ENCODE data around the gene CENPU.

CENPU gene

DNA sequence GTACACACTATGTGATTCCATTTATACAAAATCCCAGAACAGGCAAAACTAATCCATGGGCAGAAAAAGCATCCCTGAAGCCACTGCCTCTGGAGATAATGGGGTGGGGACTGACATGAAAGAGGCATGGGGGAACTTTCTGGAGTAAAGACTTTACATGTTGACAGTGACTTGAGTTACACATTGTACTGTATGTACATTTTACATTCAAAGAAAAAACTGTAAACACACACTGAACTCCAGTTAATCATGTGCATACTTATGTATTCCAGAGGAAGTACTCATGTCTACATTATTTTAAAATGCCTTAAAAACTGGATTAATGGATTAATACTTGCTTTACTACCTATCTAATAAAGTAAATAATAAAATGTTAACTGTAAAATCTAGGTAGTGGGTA, 21.6 kb downstream of the CENPU start:
- DNase-seq (ENCODE audit: low spot score), result no peak

DNA sequence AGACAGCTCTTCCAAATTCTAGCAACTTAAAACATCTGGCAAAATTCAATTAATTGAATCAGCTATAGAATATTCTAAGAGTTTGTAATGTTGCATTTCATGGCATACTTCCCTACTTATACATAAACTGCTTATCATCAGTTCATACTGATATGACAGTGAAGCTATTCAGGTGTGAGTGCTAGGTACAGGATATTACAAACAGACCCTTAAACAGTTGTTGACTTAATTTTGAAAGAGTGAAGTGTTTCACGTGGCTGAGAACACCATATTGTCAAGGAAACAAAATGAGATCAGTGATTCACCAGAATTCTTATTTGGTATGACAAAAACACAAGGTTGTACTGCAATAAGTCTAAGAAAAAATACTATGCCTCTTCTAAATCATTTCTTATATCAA, 27.4 kb downstream of the CENPU start:
- no peak for DNase-seq (ENCODE audit: low spot score)

DNA sequence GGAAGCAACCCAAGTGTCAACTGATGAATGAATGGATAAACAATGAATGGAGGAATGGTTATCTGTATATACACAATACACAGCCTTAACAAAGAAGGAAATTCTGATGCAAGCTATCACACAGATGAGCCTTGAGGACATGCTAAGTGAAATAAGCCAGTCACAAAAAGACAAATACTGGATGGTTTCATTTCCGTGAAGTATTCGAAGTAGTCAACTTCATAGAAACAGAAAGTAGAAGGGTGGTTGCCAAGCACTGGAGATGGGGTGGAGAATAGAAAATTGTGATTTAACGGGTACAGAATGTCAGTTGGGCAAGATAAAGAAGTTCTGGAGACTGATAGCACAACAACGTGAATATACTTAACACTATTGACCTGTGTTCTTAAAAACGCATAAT, 28.2 kb downstream of the CENPU start:
- peak; percentile 10 for DNase-seq (ENCODE audit: low spot score)

DNA sequence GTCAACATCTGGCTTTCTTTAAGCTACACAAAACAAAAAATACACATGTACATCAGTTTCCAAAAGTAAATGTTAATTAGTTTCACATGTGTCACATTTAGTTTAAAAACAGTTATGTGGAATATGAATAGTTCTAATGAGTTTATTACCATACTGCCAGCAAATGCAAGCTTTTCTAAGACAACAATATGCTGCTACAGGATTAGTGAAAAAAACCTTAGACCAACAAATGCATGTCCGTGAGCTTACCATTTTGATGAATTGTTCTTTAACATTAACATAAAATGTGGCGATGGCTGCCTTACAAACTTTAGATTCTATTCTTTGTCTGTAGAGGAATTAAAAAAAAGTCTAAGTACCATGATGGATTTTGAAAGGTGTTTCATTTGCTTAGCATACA, 31.8 kb downstream of the CENPU start:
- no peak for DNase-seq (ENCODE audit: low spot score)

DNA sequence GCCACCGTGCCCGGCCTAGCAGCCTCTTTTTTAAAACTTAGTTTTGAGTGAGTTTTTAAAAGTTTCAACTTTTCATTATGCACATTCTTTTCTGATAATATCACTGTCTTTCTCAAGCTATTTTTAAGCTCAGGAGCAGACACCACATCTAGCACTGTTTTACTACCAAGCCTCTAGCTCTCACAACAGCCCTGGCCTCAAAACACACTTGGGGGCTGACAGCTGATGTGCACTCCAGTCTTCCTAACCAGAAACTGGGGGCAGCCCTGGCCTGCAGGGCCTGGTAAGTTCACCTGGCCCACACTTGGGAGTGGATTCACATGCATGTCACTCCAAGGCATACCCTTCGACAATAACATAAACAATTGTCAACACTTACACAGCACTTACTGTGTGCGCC, 34.0 kb downstream of the CENPU start:
- DNase-seq (ENCODE audit: low spot score), result no peak

DNA sequence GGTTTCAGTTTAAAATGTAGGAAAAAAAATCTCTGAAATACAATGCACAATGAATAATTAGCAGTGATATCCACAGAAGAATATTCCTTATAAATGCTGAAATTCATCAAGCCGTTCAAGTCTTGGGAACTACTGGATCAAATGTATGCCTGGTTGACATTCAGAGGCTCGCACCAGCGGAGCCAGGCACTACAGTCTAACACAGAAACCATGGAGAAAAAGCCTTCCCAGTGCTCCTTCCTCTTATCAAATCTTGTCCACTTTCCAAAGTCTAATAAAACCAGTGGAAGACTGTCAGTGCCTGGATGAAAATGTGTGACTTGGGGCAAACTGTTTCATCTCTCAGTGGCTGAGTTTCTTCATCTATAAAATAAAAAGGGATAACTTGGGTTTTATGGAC, 35.9 kb downstream of the CENPU start:
- no peak for DNase-seq (ENCODE audit: low spot score)

DNA sequence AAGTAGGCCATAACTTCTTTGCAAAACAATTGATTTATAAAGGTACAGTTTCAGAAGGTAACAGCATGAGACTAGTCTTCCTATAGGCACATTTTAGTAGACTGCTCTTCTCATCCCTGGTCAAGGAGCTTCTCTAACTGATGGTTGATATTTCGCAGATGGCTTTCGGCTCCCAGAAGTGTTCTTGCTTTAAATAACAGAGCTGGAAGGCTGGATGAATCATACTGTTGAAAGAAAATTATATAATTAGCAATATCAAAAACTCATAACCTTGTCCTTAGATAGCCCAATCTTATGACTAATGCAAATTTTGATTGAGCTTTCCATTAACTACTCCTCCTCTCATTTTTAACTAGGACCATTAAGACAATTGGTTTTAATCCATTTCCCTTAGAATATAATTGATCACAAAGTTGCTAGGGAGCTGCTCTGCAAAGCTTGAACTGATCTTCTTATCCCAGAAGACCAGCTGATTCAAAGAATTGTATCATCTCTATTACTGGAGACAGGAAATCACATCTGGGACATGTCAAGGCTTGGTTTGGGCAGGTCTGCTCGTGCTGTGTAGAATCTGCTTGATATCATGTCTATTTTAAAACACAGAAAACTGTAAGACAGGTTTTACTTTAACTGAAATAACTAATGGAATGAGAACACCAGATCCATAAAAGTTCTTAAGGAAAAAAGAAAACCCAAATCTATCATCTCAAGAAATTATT, 38.6 kb downstream of the CENPU start:
- no peak for DNase-seq (ENCODE audit: low spot score)

DNA sequence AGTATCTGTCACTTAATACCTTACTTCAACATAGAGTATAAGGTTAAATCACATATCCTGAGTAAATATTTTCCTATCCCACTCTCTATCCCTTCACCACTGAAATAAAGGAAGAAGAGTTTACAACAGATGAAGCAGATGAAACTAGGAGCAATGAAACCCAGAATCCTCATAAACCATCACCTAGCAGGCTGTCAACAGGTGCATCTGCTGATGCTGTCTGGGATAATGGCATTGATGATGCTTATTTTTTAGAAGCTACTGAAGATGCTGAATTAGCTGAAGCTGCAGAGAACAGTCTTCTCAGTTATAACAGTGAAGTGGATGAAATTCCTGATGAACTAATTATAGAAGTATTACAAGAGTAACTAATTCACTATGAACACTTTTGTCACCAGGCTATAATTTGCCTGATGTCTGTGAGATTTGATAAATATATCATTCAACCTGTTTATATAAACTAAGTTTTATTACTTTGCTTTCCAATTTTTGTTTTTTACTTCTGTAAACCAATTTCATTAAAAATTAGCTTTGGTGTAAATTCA, 39.4 kb downstream of the CENPU start:
- no peak for DNase-seq (ENCODE audit: low spot score)

DNA sequence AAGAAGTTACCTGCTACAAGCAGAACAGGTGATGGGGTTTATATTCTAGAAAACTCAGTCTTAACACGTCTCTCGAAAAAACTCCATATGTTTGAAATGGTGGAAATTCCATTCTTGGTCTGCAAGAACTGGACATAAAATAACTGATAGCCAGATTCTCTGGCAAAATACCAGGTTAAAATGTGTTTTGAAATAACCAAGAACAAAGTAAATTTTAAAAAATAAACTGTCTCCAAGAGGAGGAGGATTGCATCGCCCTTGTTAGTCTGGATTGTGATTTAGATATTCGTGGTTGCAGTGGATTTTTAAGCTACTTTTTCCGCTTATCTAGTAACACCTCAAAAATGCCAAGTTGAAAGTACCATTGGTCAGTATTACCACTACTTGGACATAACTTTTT, 40.8 kb downstream of the CENPU start:
- DNase-seq (ENCODE audit: low spot score), result no peak

DNA sequence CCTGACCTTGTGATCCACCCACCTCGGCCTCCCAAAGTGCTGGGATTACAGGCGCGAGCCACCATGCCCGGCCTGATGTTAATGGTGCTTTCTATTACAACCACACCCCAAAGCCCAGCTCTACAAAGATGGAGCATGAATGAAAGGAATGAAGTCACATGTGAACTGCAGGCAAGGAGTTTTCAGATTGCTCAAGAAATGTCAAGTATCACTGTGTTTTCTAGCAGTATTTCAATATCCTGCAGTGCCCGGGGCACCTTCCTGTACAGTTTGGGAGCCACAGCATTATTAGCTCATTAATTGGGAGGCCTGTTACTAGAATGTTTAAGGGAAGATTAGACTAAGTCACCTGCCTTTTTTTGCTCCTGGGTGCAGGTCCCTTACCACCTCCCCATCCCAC, 44.2 kb downstream of the CENPU start:
- no peak for DNase-seq (ENCODE audit: low spot score)

DNA sequence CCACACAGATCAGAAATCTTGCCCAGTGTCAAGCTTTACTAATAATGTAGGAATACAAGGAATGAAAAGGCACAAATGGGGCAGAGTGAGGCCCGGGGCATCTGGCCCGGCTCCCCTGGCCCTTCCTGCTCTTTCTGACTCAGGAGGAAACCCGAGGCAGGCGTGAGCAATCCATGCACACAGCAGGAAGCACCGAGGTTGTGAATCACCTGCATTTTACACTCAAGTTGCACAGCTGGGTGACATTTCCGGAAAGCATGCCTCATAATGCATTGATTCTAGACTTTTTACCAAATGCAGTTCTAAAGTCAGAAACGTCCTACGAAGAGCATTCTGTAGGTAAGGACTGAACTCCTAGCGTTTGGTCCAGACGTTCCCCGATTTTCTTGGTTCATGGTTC, 45.4 kb downstream of the CENPU start:
- no peak for DNase-seq (ENCODE audit: low spot score)

DNA sequence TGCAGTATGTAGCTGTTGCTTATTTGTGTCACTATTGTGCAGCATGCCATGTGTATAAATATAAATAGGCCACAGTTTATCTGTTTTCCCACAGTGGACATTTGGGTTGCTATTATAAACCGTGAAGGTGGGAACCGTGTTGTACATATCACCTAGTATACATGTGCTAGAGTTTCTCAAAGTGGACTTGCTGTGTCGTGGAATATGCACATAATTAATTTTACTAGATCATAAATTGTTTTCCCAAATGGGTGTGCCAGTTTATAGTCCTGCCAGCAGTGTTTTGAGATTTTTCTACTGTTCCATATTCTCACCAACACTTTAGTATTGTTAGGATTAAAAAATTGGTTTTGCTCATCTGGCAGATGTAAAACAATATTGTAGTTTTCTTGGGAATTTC, 45.9 kb downstream of the CENPU start:
- no peak for DNase-seq (ENCODE audit: low spot score)

DNA sequence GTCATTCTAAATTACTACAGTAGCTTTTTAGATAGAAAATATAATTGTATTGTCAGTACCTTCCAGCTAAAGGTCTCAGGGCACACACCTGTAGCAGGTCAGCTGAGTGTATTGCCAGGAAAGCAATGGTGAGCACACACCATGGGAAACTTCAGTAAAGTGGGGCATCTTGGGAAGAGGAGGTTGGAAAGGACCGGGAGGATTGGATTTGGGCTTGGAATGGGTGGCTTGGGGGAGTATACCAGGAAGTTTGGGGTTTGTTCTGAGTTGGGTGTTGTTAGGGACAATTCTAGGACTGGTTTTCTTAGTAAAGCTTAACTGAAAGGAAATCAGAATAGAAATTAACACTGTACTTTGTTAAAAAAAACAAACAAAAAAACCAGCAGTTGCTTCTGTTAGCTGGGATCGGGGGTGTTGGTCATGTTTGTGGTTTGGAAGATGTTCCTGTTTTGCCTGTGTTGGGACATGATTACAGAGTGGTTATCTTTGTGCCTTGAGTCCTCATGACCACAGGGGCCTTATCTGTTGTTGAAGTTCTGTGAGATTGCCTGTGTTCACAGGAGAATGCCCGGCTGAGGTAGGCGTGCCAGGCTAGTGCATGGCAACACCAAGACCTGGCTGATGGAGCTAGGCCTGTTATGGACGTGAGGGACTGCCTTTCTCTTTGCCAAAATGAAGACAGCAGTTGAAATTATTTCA, 49.3 kb downstream of the CENPU start:
- DNase-seq (ENCODE audit: low spot score), result no peak

DNA sequence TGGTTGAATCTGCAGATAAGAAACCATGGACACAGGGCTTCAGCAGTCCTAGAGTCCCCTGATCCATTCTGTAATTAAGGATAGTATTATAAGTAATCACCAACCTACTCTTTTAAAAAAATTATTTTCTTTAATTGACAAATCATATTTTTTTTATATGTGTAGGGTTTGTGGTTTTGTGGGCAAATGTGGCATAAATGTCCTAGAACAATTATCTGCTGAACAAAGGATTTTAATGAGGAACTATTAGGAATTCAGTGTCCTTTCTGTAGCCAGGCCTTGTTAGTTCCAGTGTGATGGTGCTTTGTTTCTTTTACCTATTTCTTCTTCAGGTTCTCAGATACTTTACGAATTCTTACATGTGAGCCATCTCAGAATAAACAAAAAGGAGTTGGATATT, 52.0 kb downstream of the CENPU start:
- DNase-seq (ENCODE audit: low spot score), result no peak

DNA sequence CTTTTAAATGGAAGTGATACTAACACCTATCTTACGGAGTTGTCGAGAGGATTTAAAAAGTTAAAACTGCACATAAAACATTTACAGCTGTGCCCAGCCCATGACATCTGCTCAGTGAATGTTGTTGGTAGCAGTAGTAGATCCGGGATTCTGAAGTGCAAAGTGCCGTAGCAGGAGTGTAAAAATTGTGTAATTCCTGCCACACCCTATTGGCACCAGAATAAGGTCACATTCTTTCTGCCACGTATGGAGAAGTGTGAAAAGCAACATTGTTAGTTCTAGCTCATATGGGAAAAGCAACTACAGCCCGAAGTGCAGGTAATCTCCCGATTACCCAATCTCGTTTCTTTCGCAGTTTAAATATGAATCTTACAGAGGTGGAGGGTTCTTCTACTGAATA, 53.2 kb downstream of the CENPU start:
- DNase-seq (ENCODE audit: low spot score), result no peak

DNA sequence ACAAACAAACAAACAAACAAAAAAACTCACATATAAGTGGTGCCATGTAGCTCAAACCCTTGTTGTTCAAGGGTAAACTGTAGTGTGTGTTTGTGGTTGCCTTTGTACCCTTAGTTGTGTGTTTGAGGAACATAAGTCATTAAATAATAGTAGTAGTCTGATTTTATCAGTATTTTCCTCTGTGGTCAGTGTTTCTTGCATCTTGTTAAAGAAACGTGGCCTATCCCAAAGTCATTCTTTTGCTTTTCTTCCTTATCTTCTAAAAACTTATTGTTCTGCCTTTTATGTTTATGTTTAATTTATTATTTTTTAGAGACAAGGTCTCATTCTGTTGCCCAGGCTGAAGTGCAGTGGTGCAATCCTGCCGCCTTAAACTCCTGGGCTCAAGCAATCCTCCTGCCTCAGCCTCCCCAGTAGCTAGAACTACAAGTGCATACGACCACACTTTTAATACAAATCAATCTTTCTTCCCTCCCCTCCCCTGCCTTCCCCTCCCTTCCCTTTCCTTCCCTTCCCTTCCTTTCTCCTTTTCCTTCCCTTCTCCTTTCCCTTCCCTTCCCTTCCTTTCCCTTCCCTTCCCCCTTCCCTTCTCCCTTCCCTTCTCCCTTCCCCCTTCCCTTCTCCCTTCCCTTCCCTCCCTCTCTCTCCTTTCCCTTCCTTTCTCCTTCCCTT, 57.9 kb downstream of the CENPU start:
- no peak for DNase-seq (ENCODE audit: low spot score)

DNA sequence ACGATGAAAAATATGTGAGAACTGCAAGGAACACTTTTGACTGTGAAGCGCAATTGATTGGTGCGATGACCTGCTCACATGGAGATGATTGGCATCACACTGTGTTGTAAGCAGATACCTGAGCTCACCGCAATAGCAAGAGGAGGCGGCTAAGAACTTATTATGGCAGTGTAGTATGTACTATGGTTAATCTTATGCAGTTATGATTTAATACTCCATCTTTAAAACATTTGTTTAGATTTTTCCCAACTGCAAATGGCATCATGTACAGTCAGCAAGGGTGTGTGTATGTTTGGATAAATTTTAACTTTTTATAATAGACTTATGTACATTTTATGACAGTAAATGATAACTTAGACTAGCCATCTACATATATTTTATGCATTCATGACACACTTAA, 58.9 kb downstream of the CENPU start:
- DNase-seq (ENCODE audit: low spot score), result no peak

DNA sequence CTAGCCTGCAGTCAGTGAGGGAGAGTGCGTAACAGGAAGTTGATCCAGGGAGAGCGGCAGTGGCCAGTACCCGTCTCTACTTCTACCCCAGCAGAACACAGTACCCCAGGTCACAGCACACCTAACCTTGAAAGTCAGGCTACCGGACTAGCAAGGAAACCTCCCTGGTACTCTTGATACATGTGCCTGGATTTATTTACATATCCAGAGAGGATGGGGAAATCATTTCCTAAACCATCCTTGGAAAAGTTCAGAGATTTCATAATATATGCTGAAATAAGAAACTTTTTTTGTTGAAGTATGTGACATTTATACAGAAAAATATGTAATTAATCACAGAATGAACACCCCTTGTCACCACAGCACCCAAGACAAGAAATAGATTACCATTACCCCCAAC, 59.9 kb downstream of the CENPU start:
- DNase-seq (ENCODE audit: low spot score), result no peak

DNA sequence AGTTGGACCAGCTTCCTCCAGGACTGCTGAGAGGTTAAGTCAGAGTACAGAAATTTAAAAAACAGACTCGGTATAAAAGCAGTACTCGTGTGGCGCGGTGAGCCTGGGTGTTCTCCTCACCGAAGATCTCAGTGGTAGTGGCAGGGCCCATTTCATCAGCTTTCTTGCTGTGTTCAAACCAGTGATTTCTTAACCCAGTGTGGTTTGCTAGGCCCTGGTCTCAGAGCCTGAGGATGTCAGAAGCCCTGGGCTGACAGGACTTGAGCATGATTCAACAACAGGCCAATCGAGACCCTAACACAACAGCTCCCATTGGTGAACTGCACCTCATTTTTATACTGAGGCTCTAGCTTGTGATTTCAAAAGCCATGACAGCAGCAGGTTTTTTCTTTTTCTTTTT, 61.2 kb downstream of the CENPU start:
- no peak for DNase-seq (ENCODE audit: low spot score)

DNA sequence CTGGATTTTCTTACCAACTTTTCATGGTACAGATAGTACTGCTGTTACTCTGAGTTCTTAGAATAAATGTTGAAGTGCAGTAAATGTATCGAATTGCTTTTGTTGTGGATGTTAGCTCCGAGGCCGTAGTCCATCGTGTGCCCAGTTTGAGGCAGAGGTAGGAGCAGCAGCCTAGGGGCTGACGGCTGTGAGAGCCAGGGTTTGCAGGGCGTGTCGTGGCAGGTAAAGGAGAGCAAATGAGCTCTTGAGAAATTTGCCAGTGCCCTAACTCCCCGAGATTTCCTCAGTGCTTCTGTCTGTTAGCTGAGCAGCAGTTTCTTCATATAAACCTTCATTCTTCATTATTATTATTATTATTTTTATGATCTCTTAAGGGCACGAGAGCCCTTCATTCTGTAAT, 62.8 kb downstream of the CENPU start:
- DNase-seq (ENCODE audit: low spot score), result no peak

DNA sequence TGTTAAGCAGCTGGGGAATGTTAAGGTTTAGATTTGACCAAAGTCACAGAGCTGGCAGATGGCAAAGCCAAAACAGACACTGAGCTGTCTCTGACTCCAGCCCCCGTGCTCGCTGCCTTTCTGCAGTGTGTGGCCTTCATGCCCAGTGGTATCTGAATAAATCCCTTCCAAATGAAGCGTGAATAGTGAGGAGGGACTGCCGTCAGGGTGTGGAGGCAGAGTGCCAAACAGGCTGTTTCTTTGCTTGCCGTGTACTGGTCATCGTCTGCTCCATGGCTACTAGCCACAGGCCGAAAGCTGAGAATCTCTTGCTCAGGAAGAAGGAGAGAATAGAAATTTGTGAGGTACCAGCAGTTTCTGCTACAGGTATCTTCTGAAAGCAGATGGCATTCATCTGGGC, 64.6 kb downstream of the CENPU start:
- DNase-seq (ENCODE audit: low spot score), result no peak

DNA sequence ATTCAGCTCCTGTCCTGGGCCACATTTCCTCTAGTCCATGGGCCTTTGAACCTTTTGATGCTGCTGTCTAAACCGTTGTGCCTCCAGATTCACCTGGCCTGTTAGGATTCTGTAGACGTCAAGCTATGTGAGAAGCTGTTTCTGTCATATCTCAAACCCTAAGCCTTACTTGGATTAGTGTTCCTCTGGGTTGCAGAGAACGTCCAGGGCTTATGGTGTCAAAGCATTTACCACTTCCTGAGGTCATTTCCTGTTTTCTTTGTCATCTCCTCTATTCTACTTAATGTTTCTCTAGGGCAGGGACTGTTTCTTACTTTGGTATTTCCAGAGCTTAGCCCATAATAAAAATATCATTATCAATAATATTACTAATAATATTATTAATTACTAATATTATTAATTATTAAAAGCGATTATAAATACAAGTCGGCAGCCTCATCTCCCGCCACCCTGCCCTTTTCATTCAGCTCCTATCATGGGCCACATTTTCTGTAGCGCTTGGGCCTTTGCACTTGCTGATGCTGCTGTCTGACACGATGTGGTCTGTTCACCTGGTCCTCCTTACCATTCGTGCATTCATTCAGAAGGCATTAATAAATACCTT, 65.3 kb downstream of the CENPU start:
- peak; percentile 37 for DNase-seq (ENCODE audit: low spot score)

DNA sequence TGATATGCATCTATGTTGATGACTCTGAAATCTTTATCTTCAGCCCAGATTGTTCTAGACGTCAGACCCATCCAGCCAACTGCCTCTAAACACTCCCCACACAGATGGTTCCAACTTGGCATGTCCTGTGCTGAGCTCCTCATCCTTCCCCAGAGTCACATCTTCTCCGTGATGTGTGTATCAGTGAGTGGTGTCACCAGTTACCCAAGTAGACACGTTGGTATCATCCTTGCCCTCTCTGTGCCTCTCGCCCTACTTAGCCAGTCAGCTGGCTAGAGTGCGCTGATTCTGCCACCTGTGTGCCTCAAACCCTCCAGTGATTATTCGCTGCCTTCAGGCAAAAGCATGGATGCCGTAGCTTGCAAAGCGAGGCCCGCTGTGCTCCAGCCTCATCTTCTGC, 65.8 kb downstream of the CENPU start:
- no peak for DNase-seq (ENCODE audit: low spot score)
